Stimulated activated CD4-positive, alpha-beta T cell treated with anti-CD3 and anti-CD28 coated beads, Interleukin-12 subunit alpha, Interleukin-12 subunit beta, amount 100 ng/mL, for 4 hours (primary cell): Measurements from ENCODE around the gene POPDC2.

Source experiments
- DNase-seq: peaks from one replicate; pipeline ENCODE4 v3.0.0-alpha.2; 2020

POPDC2 gene

DNA sequence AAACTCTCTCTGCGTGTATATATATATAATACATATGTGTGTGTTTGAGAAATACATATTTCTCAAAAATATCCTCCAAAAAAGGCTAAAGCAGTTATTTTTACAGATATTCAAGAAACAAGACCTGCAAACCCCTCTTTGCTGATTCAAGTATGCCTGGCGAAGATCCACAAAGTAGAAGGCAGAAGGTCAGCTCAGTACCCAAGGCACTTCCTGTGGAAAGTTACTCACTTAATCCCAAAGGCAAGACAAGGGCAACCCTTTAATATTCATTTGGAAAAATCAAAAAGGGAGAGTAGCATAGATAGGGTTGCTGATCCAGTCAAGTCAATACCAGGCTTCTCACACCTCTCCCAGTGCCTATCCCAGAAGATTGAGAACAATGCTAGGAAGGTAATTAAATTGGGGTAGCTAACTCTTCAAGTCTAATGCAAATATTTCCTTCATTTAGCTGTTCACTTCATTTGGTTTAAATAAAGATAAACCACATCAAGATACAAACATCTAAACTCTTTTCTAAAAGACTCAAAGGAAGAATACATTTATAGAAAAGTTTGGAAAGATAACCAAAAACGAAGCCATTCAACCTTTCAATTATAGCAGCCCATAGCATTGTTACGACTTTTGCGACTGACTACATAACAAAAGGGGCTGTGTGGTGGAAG is 9.6 kb upstream of the POPDC2 start:
- no peak for DNase-seq

DNA sequence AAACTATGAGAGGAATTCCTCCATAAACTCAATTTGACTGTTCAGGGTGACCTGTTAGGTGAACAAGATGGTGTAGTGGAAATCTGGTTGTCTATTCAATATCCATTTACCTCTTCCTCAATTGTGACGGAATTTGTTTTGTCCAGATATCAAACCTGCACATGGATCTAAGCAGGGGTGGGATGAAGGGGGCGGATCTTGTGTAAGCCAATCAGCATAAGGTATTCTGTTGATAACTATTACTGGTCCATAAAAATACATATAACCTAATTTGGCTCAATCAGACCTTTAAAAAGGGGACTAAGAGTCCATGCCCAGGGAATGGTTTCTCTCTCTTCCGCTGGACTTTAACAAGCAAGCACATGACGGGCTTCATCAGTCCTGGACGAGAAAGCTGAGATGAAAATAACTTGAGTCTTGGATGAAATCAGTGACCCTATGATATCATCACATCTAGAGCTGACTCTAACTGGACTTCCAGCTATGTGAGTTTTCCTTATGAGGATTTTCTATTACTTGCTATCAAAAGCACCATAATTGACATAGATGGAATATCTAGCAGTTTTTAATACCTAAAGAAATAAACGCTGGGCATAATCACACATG is 5.7 kb upstream of the POPDC2 start:
- no peak for DNase-seq

DNA sequence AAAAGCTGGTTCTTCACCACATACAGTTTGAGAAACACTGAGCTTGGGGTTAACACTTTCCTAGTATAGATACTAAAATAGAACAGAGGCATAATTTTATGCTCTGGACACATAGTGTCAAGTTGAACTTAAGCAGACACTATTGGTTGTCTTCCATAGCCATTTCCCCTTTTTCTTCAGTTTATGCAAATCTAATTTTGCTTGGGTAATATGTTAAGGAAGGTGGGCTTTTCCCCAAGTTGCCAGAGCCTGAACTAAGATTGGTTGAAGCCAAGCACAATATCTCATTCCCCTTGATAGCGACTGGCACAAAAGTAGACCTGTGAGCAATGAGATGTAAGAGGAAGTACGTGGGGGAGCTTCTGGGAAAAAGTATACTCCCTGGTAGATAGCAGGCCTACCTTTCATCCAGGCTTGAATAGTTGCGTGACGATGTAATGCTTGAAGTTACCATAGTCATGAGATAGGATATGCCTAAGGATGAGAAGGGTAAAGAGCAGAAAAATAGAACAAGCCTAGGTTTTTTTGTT is 4.5 kb upstream of the POPDC2 start:
- DNase-seq, result no peak

DNA sequence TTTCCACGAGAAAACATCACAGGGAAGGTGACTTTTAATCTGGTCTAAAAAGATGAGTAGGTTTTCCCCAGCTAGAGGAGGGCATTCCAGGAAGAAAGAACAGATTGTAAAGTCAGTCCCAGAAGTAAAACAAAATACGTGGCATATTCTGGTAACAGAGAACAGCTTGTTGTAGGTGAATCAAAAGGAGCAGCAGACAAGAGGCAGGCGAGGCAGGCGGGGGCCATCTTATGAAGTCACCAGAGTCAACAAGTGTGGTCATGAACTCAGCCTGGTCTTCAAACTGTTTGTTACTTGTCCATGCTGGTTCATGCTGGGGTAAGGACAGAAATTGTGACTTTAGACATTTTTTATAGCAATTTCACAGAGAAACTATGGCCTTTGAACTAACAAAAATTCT is 4.0 kb upstream of the POPDC2 start:
- no peak for DNase-seq

DNA sequence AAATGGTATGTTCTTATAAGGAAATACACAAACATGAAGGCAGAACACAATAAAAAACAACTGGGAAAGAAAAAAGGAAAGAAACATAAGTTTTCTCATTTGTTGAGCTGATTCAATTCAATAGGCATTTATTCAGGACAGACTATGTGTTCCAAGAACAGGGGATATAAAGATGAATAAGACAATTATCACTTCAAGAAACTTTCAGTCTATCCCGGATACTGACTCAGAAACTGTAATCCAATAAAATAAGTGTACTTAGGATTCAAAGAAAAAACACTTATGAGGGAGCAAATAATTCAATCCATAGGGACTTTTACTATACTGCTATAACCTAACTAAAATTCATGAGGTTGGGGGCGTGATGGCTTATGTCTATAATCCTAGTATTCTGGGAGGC is 3.5 kb upstream of the POPDC2 start:
- DNase-seq, result no peak

DNA sequence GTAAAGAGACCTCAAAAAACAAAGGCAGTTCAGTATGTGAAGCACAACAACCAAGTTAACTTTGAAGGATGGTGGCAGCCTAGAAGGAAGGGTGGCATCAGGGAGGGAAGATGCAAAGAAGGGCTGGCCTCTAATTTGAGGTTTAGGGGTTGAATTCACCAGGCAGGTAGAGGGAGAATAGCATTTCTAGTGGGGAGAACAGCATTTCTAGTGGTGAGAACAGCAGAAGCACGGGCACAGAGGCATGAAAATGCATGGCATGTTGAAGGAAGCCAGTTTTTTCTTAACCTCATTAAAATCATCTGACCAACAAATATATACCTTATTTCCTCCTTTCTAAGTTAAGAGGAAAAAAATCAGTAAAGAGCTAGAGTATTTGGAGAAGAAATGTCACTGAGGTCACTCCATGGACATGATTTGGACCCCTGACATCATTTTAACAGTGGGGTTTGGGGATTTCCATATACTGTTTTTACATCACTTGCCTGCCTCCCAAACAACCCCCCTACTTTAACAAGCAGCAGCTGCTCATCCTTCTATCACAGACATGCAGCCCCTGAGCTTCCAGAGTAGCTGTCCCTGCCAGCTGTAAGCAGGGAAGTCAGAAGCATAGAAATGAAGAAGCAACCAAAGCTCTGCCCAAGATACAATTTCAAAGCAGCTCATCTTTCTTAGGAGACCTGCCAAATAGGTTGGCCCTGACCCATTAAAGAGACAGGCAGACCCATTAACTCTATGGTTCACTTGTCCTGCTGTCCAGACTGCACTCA is 2.4 kb upstream of the POPDC2 start:
- DNase-seq, result no peak

GRCh38 chr3:119659606-119660291 is 640 bp downstream of the POPDC2 start:
- no peak for DNase-seq

- DNase-seq, result no peak
Observed at GRCh38 chr3:119658994-119659393, 1.4 kb downstream of the POPDC2 start.

GRCh38 chr3:119657887-119658702 is 2.3 kb downstream of the POPDC2 start:
- DNase-seq, result no peak

DNA sequence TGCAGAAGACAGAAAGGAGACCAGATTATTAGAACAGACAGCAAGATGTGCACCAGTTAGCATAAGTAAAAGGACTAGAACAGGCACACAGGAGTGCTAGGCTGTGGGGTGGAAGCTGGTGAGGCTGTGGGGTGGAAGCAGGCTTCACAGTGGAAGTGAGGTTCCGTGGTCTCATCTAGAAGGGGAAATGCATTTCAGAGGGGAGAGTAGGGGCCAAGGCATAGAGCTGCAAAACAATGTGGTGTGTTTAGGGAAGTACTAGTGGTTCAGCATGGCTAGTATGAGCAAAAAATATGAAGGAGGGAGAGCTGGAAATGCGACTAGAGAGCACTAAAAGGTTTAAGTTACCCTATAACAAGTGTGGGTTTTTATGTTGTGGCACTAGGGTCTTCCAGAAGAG is 6.5 kb downstream of the POPDC2 start:
- DNase-seq, result no peak

DNA sequence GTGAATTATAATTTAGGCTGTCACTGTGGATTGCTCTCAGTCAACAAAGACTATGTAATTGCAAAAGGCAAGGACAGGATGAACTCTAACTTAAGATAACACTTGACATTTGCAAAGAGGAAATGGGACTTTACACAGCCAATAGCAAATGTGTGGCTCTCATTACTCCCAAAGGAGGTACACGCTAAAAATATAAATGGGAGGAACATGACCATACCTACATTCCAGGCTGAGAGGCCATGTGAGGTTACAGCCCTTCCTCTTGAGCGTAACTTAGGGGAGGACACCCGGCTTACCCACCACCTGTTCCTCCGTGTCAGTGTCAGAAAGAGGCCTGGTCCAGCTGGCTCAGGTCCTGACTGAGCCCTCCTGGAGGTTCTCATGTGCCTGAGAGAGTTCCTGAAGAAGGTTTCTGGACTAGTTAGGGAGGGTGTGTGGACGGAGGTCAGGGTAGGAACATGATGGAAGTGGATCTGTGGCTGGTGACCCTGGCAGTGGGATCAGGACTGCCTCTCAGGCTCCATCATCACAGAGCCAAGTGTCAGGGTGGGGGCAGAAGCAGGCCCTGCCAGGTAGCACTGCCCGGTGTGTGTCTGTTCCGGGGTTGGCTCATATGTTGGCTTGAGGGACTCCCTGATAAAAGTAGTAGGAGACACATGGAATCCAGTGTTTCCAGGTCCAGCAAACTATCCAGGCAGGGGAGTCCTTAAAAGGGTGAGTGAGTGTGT is 7.9 kb downstream of the POPDC2 start:
- no peak for DNase-seq

DNA sequence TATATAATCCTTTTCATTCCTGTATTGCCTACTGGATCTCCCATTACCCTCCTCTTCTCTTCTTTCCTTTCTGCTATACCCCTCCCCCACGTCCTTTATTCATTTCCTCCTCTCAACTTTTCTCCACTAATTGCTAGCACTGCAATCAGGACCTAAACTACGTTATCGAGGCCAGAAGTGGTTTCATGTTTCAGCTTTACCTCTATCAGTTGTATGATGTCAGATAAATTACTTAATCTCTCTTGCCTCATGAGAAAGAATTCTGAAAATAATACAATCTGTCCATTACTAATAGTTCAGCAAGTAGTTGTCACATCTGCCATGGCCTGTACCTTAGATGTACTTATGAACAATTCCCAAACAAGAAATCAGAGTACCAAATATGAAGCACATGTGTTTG is 10.6 kb downstream of the POPDC2 start:
- DNase-seq, result no peak

GRCh38 chr3:119647843-119648575 is 12.4 kb downstream of the POPDC2 start:
- DNase-seq, result no peak

DNA sequence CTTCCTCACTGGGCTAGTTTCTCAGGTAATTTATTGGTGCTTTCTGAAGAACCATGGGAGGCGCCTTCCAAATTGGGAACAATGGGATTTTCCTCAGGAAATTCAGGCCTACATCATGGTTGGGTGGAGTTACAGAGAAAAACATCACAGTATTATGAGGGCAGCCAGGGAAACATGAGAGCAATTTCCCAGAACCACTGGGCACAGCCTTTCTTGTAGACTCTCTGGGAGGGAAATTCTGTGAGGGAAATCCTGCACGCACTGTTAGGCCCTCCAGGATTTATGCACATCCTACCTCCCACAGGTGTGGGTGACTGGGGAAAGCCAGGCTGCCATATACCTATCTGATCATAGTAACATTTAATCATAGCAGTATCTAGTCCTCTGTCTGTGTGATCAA is 13.2 kb downstream of the POPDC2 start:
- DNase-seq, result no peak

GRCh38 chr3:119645813-119646212 is 14.6 kb downstream of the POPDC2 start:
- no peak for DNase-seq

DNA sequence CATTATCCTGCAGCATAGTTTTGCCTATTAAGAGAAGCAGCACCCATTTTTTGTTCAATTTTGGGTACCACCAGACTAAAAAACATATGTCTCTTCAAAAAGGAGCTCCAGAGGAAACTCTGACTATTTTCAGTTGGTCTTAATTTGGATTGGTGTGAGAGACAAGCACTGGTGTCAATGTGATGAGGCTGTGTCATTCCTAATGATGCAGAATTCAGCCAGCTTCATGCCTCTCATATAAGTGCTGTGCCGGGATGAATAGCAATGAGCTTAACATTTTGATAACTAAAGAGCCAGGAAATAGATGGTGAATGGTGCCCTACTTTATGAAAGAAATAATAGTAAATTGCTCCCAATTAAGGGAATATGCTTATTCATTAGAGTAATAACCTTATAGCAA is 15.9 kb downstream of the POPDC2 start:
- no peak for DNase-seq

- no peak for DNase-seq
Observed at GRCh38 chr3:119643528-119643927, 16.9 kb downstream of the POPDC2 start.

DNA sequence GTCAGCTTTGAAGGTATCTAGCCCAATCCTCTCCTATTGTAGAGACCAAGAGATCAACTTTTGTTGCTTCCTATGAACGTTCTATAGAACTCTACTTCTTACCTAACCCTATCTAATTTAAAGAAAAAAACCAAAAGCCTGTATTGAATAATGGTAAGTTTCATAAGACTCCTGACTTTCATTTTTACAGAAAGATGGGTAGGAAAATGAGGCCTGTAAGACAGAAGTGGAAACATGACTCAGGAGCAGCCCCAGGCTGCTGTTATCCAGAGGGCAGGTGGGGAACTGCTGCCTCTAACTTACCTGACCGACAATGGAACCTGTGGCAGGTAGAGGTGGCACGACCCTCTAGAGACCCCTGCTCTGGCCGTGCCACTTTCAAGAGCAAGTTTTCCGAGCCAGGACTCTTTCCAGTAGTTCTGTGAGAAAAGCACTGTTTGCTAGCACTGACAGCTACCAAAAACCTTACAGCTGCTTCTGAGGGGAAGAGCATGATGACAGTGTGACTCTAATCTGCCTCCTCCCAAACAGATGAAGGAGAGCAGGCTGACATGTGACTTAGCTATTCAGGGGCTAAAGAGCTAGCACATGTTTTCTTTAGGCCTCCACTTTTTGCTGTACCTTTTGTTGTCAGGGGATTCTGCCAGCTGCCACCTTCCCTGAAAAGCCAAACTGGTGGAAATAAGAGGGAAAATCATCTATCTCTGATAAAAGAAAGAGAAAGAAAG is 17.5 kb downstream of the POPDC2 start:
- DNase-seq, result no peak

DNA sequence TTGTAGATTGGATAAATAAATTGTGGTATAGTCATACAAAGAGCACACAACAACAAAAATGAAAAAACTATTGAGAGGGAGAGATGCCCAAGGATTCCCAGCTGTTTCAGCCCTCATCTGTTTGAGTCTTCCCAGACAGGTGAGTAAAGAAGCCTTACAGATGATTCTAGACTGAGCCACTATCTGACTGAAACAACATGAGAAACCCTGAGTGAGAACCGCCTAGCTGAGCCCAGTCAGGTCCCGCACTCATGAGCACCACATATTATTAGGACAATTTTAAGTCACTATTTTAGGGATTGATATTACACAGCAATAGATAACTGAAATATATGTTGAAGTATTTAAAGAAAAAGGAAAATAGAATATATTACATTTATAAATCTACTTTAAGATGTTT is 19.0 kb downstream of the POPDC2 start:
- no peak for DNase-seq
